ENCODE data around the gene IL32. TPM values are rescaled to one million over a fixed set of nuclear protein-coding genes. Genes with fewer than 3 reads are reported as not detected.

The IL32 gene
- total and polyA plus RNA-seq, 8 donors = 151 to 928 (median 274) TPM

- intact Hi-C loops (cut with DNase I) = no loop called here
- DNase-seq = peak in 1 of 6 donors; percentile 12
- WGBS, 2 donors = 64 to 74% methylated on average over 7 of the region's 7 CpGs
- no peaks in the 10 kb centered on the region for H3K9me3 ChIP-seq
- no peaks in the 10 kb centered on the region for H3K27me3 ChIP-seq
- FAIRE-seq = no peak
- H3K36me3 ChIP-seq = peaks cover 0 to 6% (median 0%) of the 10 kb centered on the region in 3 donors
- TF ChIP-seq, protein P1, sequence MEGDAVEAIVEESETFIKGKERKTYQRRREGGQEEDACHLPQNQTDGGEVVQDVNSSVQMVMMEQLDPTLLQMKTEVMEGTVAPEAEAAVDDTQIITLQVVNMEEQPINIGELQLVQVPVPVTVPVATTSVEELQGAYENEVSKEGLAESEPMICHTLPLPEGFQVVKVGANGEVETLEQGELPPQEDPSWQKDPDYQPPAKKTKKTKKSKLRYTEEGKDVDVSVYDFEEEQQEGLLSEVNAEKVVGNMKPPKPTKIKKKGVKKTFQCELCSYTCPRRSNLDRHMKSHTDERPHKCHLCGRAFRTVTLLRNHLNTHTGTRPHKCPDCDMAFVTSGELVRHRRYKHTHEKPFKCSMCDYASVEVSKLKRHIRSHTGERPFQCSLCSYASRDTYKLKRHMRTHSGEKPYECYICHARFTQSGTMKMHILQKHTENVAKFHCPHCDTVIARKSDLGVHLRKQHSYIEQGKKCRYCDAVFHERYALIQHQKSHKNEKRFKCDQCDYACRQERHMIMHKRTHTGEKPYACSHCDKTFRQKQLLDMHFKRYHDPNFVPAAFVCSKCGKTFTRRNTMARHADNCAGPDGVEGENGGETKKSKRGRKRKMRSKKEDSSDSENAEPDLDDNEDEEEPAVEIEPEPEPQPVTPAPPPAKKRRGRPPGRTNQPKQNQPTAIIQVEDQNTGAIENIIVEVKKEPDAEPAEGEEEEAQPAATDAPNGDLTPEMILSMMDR (IDR thresholded peaks at IDR 0.05) = no peak
- H3K4me3 ChIP-seq = no peak overlapping the region
- H3K27ac ChIP-seq = no peak overlapping the region
- H3K4me1 ChIP-seq = peaks cover 0 to 22% (median 3%) of the 10 kb centered on the region in 3 donors
- no peak for ATAC-seq
Measured at GRCh38 chr16:3032624-3033023, 32.8 kb upstream of the IL32 start.

- TF ChIP-seq, protein P1 (IDR thresholded peaks at IDR 0.05) = no peak
- WGBS, 2 donors = 21 to 33% methylated on average over 13 to 19 of the region's 19 CpGs
- intact Hi-C loops (cut with DNase I) = no loop called here
- ATAC-seq (peak; percentile 60 to 71 (median 70)), FAIRE-seq (no peak), DNase-seq (peak; percentile 79 to 92 (median 89))
- no peaks in the 10 kb centered on the region for H3K27me3 ChIP-seq
- H3K4me1 ChIP-seq = peaks cover 0 to 21% (median 5%) of the 10 kb centered on the region in 3 donors
- no peaks in the 10 kb centered on the region for H3K9me3 ChIP-seq
- H3K4me3 ChIP-seq = peak overlapping the region; percentile 27 to 83 (median 75)
- H3K36me3 ChIP-seq = peaks cover 0 to 1% (median 0%) of the 10 kb centered on the region in 3 donors
- H3K27ac ChIP-seq = peak overlapping the region; percentile 80 to 90 (median 85)
Measured at GRCh38 chr16:3035289-3035971, 30.0 kb upstream of the IL32 start.

DNA sequence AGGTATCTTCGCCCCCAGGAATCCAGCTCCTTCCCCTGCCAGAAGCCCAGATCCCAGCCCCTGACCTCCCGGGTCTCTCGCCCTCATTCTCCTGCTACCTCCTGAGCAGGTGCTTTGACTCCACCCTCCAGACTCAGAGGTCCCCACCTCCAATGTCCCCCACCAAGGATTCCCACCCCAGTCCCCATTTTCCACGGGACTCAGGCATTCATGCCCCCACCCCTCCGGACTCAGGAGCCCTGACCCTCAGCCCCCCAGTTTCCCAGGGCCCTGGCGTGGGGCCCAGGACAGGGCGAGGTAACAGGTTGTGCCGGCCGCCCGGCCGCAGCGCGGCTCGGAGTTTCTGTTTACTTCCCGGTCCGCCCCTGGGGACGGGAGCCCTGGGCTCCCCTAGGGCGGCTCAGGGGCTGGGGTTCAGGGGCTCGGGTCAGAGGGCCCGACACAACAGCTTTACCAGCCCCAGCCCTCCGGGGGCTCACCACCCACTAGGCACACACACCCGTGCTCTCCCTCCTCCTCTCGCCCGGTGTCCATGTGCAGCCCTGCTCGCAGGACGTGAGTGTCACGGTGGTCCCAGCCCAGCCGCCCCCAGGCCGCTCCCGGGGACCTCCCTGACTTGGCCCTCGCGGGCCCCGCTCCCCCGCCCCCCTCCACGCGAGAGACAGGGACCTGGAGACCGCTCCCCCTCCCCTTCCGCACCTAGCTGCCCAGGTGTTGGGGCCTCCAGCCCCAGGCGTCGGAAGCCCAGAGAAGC is 29.3 kb upstream of the IL32 start:
- 1% methylated on average over 29 to 40 of the region's 40 CpGs for WGBS, 2 donors
- FAIRE-seq = no peak
- ATAC-seq = peak; percentile 57 to 64 (median 60)
- Histone ChIP-seq H3K27me3 (no peaks in the 10 kb centered on the region), H3K9me3 (no peaks in the 10 kb centered on the region), H3K27ac (peak overlapping the region; percentile 80 to 90 (median 85)), H3K4me3 (peak overlapping the region; percentile 27 to 83 (median 75)), H3K4me1 (peaks cover 0 to 21% (median 5%) of the 10 kb centered on the region in 3 donors), H3K36me3 (no peaks in the 10 kb centered on the region)
- peak; percentile 58 to 91 (median 76) for DNase-seq
- TF ChIP-seq, protein P1 (IDR thresholded peaks at IDR 0.05) = no peak
- intact Hi-C loops (cut with DNase I) = no loop called here

GRCh38 chr16:3036726-3037315 is 28.6 kb upstream of the IL32 start, which contains the start of gene BICDL2:
Gene BICDL2 (minus strand): TSS chr16:3036944. CDS start chr16:3035496, 1,448 bp downstream.
- Histone ChIP-seq H3K4me3 (peak within 1 kb of the TSS; percentile 27 to 83 (median 75)), H3K36me3 (no peaks in the 10 kb centered on the region), H3K27ac (peak within 1 kb of the TSS; percentile 80 to 90 (median 85)), H3K9me3 (no peaks in the 10 kb centered on the region), H3K27me3 (no peaks in the 10 kb centered on the region), H3K4me1 (peaks cover 0 to 15% (median 5%) of the 10 kb centered on the region in 3 donors)
- 3% methylated on average over 30 to 44 of the region's 44 CpGs for WGBS, 2 donors
- ATAC-seq (peak; percentile 67 to 74 (median 69)), FAIRE-seq (no peak), DNase-seq (peak; percentile 75 to 93 (median 82))
- TF ChIP-seq, protein P1 (IDR thresholded peaks at IDR 0.05) = no peak
- intact Hi-C loops (cut with DNase I) = no loop called here
